WTC11 (cell line): Measurements from ENCODE around the gene ARHGAP45. TPM values are rescaled to one million over a fixed set of nuclear protein-coding genes. Genes with fewer than 3 reads are reported as not detected.
A peak's percentile ranks its signal among the peaks of the same experiment; 100 is the strongest.

Experiments
- AFF4 ChIP-seq: sonication (generic); formaldehyde crosslinking; IDR thresholded peaks from 2 replicates; pipeline ENCODE4 v1.8.1; 2023; ENCODE audit warnings: mild to moderate bottlenecking, missing genetic modification reagents, borderline replicate concordance
- CDX4 ChIP-seq: fragments of 250-450 bp; sonication (Bioruptor Pico); IDR thresholded peaks from 2 replicates; pipeline ENCODE4 v1.9.0; 2021; ENCODE audit warnings: moderate library complexity, mild to moderate bottlenecking, inconsistent platforms, borderline replicate concordance
- CREM ChIP-seq: sonication (generic); formaldehyde crosslinking; IDR thresholded peaks from 2 replicates; pipeline ENCODE4 v1.8.1; 2022; ENCODE audit warnings: mild to moderate bottlenecking, missing genetic modification reagents, moderate library complexity
- ELF4 ChIP-seq: sonication (generic); formaldehyde crosslinking; IDR thresholded peaks from 2 replicates; pipeline ENCODE4 v1.8.1; 2022; ENCODE audit warnings: low read depth, mild to moderate bottlenecking, moderate library complexity, missing genetic modification reagents
- IRF1 ChIP-seq: sonication (generic); formaldehyde crosslinking; IDR thresholded peaks from 2 replicates; pipeline ENCODE4 v1.8.0; 2023; ENCODE audit warnings: missing genetic modification reagents
- IRF2 ChIP-seq: sonication (generic); formaldehyde crosslinking; IDR thresholded peaks from 2 replicates; pipeline ENCODE4 v1.8.0; 2022; ENCODE audit warnings: low read depth, missing genetic modification reagents, borderline replicate concordance
- JUN ChIP-seq: sonication (generic); formaldehyde crosslinking; IDR thresholded peaks from 2 replicates; pipeline ENCODE4 v1.8.0; 2023; ENCODE audit warnings: mild to moderate bottlenecking, missing genetic modification reagents
- KAT7 ChIP-seq: sonication (generic); formaldehyde crosslinking; IDR thresholded peaks from 2 replicates; pipeline ENCODE4 v1.8.1; 2023; ENCODE audit warnings: missing genetic modification reagents, mild to moderate bottlenecking, borderline replicate concordance
- MAX ChIP-seq: sonication (generic); formaldehyde crosslinking; IDR thresholded peaks from 2 replicates; pipeline ENCODE4 v1.8.0; 2022; ENCODE audit warnings: mild to moderate bottlenecking, missing genetic modification reagents
- NFATC4 ChIP-seq: fragments of 250-450 bp; sonication (Bioruptor Pico); IDR thresholded peaks from 2 replicates; pipeline ENCODE4 v1.9.0; 2021; ENCODE audit warnings: mild to moderate bottlenecking
- NR3C1 ChIP-seq: sonication (generic); formaldehyde crosslinking; conservative IDR thresholded peaks from 2 replicates; pipeline ENCODE4 v1.8.1; 2023; ENCODE audit warnings: low read depth, mild to moderate bottlenecking, missing genetic modification reagents
- OVOL2 ChIP-seq: fragments of 250-450 bp; sonication (Bioruptor Pico); IDR thresholded peaks from 2 replicates; pipeline ENCODE4 v1.9.0; 2021; ENCODE audit warnings: mild to moderate bottlenecking, borderline replicate concordance
- PRRX2 ChIP-seq: fragments of 250-450 bp; sonication (Bioruptor Pico); IDR thresholded peaks from 2 replicates; pipeline ENCODE4 v1.8.0; 2021; ENCODE audit warnings: mild to moderate bottlenecking
- SMAD3 ChIP-seq: sonication (generic); formaldehyde crosslinking; IDR thresholded peaks from 2 replicates; pipeline ENCODE4 v1.8.0; 2022; ENCODE audit warnings: missing genetic modification reagents, mild to moderate bottlenecking, borderline replicate concordance
- TCF7 ChIP-seq: sonication (generic); formaldehyde crosslinking; IDR thresholded peaks from 2 replicates; pipeline ENCODE4 v1.8.0; 2022; ENCODE audit warnings: mild to moderate bottlenecking, low read depth, missing genetic modification reagents, moderate library complexity
- TEAD4 ChIP-seq: sonication (generic); formaldehyde crosslinking; IDR thresholded peaks from 2 replicates; pipeline ENCODE4 v1.8.0; 2022; ENCODE audit warnings: mild to moderate bottlenecking, missing genetic modification reagents
- ZBTB21 ChIP-seq: sonication (generic); formaldehyde crosslinking; IDR thresholded peaks from 2 replicates; pipeline ENCODE4 v1.8.1; 2023; ENCODE audit warnings: mild to moderate bottlenecking, missing genetic modification reagents, borderline replicate concordance
- ZBTB43 ChIP-seq: sonication (generic); formaldehyde crosslinking; IDR thresholded peaks from 2 replicates; pipeline ENCODE4 v1.8.1; 2023; ENCODE audit warnings: mild to moderate bottlenecking, missing genetic modification reagents
- ZNF416 ChIP-seq: fragments of 250-450 bp; sonication (Bioruptor Pico); IDR thresholded peaks from 2 replicates; pipeline ENCODE4 v1.9.0; 2021; ENCODE audit warnings: mild to moderate bottlenecking, inconsistent platforms
- total RNA-seq: library from RNA; stranded (reverse); gene quantifications from 3 replicates; pipeline ENCODE4 v1.2.3, GENCODE V29; 2021
- TF ChIP-seq, protein P1 (sequence below): fragments of 250-450 bp; sonication (Bioruptor Pico); IDR thresholded peaks from 2 replicates; pipeline ENCODE4 v2.1.2; 2022; ENCODE audit warnings: mild to moderate bottlenecking, moderate library complexity
- TF ChIP-seq, protein P2 (sequence below): sonication (generic); formaldehyde crosslinking; IDR thresholded peaks from 2 replicates; pipeline ENCODE4 v1.8.1; 2023; ENCODE audit warnings: mild to moderate bottlenecking, missing genetic modification reagents
- TF ChIP-seq, protein P3 (sequence below): sonication (generic); formaldehyde crosslinking; IDR thresholded peaks from 2 replicates; pipeline ENCODE4 v1.8.0; 2022; ENCODE audit warnings: missing genetic modification reagents
- TF ChIP-seq, protein P4 (sequence below): fragments of 250-450 bp; sonication (Bioruptor Pico); IDR thresholded peaks from 2 replicates; pipeline ENCODE4 v1.9.0; 2021; ENCODE audit warnings: mild to moderate bottlenecking

Gene ARHGAP45
- total RNA-seq, 1 experiment from 2014 or later = 40.9 TPM

DNA sequence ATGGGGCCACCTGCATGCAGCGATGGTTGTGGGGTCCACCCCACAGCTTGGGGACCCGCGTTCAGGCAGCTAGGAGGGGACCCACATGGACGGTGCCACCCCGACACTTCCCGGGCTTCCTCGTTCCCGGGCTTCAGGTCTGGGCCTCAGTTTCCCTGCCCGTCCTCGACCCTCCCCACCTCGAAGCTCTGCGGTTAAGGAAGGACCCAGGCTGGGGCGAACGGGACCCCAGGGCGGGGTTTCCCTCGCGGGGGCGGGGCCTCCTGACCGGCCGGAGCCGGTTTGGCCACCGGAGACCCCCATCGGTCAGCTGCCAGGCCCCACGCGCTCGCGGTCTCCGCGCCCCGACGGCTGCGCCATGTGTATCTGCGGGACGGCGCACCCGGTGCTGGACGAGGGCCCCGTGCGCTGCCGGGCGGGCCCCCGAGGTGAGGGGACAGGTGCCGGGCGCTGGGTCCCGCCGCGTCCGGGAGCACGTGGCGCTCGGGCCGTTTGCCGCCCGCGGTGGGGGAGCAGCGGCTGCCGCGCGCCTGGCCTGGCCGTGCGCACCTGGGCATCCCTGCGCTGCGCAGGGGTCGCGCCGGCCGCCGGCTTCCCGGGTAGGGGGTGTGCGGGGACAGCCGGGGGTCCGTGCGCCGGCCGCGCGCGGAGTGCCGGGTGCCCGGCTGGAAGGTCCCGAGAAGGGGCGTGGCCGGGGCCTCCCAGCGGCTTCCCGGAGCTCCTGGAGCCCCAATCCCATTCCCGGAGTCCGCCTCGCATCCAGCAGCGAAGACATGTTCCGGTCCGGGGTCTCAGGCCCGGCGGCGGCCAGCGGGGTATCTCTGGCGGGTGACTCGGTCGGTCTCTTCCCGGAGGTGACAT is 4.2 kb downstream of the ARHGAP45 start (continued):
- no peak for TF ChIP-seq AFF4 (CRISPR knock-in tag)
- TF ChIP-seq KAT7 (CRISPR knock-in tag) = 0 out of 2 replicates have a peak, but pooled peaks have one; percentile 78
- TF ChIP-seq IRF1 (CRISPR knock-in tag) = no peak
- TF ChIP-seq, protein P1, sequence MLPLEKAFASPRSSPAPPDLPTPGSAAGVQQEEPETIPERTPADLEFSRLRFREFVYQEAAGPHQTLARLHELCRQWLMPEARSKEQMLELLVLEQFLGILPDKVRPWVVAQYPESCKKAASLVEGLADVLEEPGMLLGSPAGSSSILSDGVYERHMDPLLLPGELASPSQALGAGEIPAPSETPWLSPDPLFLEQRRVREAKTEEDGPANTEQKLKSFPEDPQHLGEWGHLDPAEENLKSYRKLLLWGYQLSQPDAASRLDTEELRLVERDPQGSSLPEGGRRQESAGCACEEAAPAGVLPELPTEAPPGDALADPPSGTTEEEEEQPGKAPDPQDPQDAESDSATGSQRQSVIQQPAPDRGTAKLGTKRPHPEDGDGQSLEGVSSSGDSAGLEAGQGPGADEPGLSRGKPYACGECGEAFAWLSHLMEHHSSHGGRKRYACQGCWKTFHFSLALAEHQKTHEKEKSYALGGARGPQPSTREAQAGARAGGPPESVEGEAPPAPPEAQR (CRISPR knock-in tag) = no peak
- no peak for TF ChIP-seq TEAD4
- TF ChIP-seq ZBTB43 = peak; percentile 71; the same call in 1 of the 2 replicates
- TF ChIP-seq JUN (CRISPR knock-in tag) = no peak
- TF ChIP-seq ELF4 (CRISPR knock-in tag) = 0 out of 2 replicates have a peak, but pooled peaks have one; percentile 27
- TF ChIP-seq PRRX2 (CRISPR knock-in tag) = no peak
- no peak for TF ChIP-seq IRF2 (CRISPR knock-in tag)
- 0 out of 2 replicates have a peak, but pooled peaks have one; percentile 68 for TF ChIP-seq CREM (CRISPR knock-in tag)
- TF ChIP-seq ZBTB21 = no peak; the same call in 1 of the 2 replicates
- peak; percentile 74; the same call in 1 of the 2 replicates for TF ChIP-seq TCF7 (CRISPR knock-in tag)
- 0 out of 2 replicates have a peak, but pooled peaks have one; percentile 44 for TF ChIP-seq ZNF416
- TF ChIP-seq NR3C1 = no peak
- TF ChIP-seq MAX (CRISPR knock-in tag) = peak; percentile 92
- no peak for TF ChIP-seq CDX4
- TF ChIP-seq NFATC4 (CRISPR knock-in tag) = no peak
- no peak for TF ChIP-seq SMAD3 (CRISPR knock-in tag)
- TF ChIP-seq, protein P2, sequence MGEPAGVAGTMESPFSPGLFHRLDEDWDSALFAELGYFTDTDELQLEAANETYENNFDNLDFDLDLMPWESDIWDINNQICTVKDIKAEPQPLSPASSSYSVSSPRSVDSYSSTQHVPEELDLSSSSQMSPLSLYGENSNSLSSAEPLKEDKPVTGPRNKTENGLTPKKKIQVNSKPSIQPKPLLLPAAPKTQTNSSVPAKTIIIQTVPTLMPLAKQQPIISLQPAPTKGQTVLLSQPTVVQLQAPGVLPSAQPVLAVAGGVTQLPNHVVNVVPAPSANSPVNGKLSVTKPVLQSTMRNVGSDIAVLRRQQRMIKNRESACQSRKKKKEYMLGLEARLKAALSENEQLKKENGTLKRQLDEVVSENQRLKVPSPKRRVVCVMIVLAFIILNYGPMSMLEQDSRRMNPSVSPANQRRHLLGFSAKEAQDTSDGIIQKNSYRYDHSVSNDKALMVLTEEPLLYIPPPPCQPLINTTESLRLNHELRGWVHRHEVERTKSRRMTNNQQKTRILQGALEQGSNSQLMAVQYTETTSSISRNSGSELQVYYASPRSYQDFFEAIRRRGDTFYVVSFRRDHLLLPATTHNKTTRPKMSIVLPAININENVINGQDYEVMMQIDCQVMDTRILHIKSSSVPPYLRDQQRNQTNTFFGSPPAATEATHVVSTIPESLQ (CRISPR knock-in tag) = no peak
- TF ChIP-seq, protein P3, sequence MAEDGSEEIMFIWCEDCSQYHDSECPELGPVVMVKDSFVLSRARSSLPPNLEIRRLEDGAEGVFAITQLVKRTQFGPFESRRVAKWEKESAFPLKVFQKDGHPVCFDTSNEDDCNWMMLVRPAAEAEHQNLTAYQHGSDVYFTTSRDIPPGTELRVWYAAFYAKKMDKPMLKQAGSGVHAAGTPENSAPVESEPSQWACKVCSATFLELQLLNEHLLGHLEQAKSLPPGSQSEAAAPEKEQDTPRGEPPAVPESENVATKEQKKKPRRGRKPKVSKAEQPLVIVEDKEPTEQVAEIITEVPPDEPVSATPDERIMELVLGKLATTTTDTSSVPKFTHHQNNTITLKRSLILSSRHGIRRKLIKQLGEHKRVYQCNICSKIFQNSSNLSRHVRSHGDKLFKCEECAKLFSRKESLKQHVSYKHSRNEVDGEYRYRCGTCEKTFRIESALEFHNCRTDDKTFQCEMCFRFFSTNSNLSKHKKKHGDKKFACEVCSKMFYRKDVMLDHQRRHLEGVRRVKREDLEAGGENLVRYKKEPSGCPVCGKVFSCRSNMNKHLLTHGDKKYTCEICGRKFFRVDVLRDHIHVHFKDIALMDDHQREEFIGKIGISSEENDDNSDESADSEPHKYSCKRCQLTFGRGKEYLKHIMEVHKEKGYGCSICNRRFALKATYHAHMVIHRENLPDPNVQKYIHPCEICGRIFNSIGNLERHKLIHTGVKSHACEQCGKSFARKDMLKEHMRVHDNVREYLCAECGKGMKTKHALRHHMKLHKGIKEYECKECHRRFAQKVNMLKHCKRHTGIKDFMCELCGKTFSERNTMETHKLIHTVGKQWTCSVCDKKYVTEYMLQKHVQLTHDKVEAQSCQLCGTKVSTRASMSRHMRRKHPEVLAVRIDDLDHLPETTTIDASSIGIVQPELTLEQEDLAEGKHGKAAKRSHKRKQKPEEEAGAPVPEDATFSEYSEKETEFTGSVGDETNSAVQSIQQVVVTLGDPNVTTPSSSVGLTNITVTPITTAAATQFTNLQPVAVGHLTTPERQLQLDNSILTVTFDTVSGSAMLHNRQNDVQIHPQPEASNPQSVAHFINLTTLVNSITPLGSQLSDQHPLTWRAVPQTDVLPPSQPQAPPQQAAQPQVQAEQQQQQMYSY (CRISPR knock-in tag) = peak; percentile 93
- TF ChIP-seq, protein P4, sequence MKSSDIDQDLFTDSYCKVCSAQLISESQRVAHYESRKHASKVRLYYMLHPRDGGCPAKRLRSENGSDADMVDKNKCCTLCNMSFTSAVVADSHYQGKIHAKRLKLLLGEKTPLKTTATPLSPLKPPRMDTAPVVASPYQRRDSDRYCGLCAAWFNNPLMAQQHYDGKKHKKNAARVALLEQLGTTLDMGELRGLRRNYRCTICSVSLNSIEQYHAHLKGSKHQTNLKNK (CRISPR knock-in tag) = no peak
- TF ChIP-seq OVOL2 (CRISPR knock-in tag) = no peak
